GM23338 (cell line): Measurements from ENCODE around the gene ERP44.

ENCODE experiments used
- CREB1 ChIP-seq: fragments of 250-450 bp; sonication (Bioruptor Pico); IDR thresholded peaks from 2 replicates; pipeline ENCODE4 v1.5.0; 2020; ENCODE audit warnings: low read depth, mild to moderate bottlenecking, moderate library complexity
- EZH2 ChIP-seq: fragments of 200-600 bp; sonication (generic); IDR thresholded peaks from one replicate; pipeline ENCODE4 v1.8.0; 2017; ENCODE audit warnings: antibody characterized with exemption, mild to moderate bottlenecking, low read depth; ENCODE audit not compliant: unreplicated experiment
- EZH2phosphoT487 ChIP-seq: fragments of 200-600 bp; sonication (generic); IDR thresholded peaks from one replicate; pipeline ENCODE4 v1.8.1; 2018; ENCODE audit warnings: antibody characterized with exemption; ENCODE audit not compliant: unreplicated experiment
- JUNB ChIP-seq: IDR thresholded peaks from one replicate; pipeline ENCODE4 v1.6.1; 2016; ENCODE audit warnings: antibody characterized with exemption; ENCODE audit not compliant: unreplicated experiment
- NANOG ChIP-seq: IDR thresholded peaks from 2 replicates; pipeline ENCODE4 v1.6.1; 2016; ENCODE audit warnings: antibody characterized with exemption, borderline replicate concordance
- POLR2AphosphoS5 ChIP-seq: IDR thresholded peaks from 2 replicates; pipeline ENCODE4 v1.6.1; 2016; ENCODE audit warnings: antibody characterized with exemption, low read depth
- STAT1 ChIP-seq: IDR thresholded peaks from one replicate; pipeline ENCODE4 v1.6.1; 2016; ENCODE audit warnings: antibody characterized with exemption; ENCODE audit not compliant: unreplicated experiment
- ZNF114 ChIP-seq: fragments of 250-450 bp; sonication (Bioruptor Pico); IDR thresholded peaks from 2 replicates; pipeline ENCODE4 v1.5.0; 2020; ENCODE audit warnings: mild to moderate bottlenecking, moderate library complexity
- ZNF331 ChIP-seq: fragments of 250-450 bp; sonication (Bioruptor Pico); IDR thresholded peaks from 2 replicates; pipeline ENCODE4 v1.5.0; 2020; ENCODE audit warnings: low read depth, mild to moderate bottlenecking, moderate library complexity
- TF ChIP-seq, protein P1 (sequence below), 2 experiments: fragments of 200-600 bp in 1 of 2; sonication (generic) in 1 of 2; conservative IDR thresholded peaks; 2 replicates each; pipeline versions ENCODE4 v1.5.1 to v1.6.1; 2016 to 2017; ENCODE audit warnings: antibody characterized with exemption in 2 of 2, low read depth in 2 of 2, mild to moderate bottlenecking in 2 of 2, moderate library complexity in 1 of 2
- TF ChIP-seq, protein P2 (sequence below): IDR thresholded peaks from 2 replicates; pipeline ENCODE4 v1.6.1; 2016; ENCODE audit warnings: antibody characterized with exemption
- TF ChIP-seq, protein P3 (sequence below): IDR thresholded peaks from one replicate; pipeline ENCODE4 v1.6.1; 2018; ENCODE audit warnings: antibody characterized with exemption; ENCODE audit not compliant: unreplicated experiment
- TF ChIP-seq, protein P4 (sequence below): fragments of 250-450 bp; sonication (Bioruptor Pico); IDR thresholded peaks from 2 replicates; pipeline ENCODE4 v1.5.0; 2020; ENCODE audit warnings: mild to moderate bottlenecking, moderate library complexity

DNA sequence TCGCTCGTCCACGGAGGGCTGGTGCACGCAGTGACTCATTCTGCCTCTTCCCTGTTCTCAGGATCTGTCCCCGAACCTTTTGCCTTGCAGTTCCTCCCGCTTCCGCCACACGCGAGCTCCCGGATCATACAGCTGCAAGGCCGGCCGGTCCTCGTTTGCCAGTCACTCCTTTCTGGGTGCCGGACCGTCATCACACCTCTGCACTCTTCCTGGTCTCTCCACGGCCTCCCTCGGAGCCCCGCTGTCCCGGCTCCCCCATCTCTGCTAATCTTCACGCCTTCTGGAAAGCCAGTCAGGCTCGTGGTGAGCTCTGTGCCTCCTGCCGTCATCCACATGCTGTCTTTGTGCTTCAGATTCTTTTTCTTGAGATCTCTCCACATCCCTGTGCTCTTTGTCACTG, 100.5 kb downstream of the ERP44 start:
- TF ChIP-seq, protein P1, sequence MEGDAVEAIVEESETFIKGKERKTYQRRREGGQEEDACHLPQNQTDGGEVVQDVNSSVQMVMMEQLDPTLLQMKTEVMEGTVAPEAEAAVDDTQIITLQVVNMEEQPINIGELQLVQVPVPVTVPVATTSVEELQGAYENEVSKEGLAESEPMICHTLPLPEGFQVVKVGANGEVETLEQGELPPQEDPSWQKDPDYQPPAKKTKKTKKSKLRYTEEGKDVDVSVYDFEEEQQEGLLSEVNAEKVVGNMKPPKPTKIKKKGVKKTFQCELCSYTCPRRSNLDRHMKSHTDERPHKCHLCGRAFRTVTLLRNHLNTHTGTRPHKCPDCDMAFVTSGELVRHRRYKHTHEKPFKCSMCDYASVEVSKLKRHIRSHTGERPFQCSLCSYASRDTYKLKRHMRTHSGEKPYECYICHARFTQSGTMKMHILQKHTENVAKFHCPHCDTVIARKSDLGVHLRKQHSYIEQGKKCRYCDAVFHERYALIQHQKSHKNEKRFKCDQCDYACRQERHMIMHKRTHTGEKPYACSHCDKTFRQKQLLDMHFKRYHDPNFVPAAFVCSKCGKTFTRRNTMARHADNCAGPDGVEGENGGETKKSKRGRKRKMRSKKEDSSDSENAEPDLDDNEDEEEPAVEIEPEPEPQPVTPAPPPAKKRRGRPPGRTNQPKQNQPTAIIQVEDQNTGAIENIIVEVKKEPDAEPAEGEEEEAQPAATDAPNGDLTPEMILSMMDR (conservative IDR thresholded peaks at IDR 0.05; ENCODE audit: low read depth in 2 of 2): no peak
- TF ChIP-seq JUNB (no peak), EZH2 (no peak), CREB1 (CRISPR knock-in tag) (no peak), POLR2AphosphoS5 (no peak), EZH2phosphoT487 (no peak), ZNF331 (CRISPR knock-in tag) (no peak), NANOG (no peak), ZNF114 (CRISPR knock-in tag) (no peak), STAT1 (no peak)
- TF ChIP-seq, protein P2, sequence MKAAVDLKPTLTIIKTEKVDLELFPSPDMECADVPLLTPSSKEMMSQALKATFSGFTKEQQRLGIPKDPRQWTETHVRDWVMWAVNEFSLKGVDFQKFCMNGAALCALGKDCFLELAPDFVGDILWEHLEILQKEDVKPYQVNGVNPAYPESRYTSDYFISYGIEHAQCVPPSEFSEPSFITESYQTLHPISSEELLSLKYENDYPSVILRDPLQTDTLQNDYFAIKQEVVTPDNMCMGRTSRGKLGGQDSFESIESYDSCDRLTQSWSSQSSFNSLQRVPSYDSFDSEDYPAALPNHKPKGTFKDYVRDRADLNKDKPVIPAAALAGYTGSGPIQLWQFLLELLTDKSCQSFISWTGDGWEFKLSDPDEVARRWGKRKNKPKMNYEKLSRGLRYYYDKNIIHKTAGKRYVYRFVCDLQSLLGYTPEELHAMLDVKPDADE: no peak
- TF ChIP-seq, protein P3, sequence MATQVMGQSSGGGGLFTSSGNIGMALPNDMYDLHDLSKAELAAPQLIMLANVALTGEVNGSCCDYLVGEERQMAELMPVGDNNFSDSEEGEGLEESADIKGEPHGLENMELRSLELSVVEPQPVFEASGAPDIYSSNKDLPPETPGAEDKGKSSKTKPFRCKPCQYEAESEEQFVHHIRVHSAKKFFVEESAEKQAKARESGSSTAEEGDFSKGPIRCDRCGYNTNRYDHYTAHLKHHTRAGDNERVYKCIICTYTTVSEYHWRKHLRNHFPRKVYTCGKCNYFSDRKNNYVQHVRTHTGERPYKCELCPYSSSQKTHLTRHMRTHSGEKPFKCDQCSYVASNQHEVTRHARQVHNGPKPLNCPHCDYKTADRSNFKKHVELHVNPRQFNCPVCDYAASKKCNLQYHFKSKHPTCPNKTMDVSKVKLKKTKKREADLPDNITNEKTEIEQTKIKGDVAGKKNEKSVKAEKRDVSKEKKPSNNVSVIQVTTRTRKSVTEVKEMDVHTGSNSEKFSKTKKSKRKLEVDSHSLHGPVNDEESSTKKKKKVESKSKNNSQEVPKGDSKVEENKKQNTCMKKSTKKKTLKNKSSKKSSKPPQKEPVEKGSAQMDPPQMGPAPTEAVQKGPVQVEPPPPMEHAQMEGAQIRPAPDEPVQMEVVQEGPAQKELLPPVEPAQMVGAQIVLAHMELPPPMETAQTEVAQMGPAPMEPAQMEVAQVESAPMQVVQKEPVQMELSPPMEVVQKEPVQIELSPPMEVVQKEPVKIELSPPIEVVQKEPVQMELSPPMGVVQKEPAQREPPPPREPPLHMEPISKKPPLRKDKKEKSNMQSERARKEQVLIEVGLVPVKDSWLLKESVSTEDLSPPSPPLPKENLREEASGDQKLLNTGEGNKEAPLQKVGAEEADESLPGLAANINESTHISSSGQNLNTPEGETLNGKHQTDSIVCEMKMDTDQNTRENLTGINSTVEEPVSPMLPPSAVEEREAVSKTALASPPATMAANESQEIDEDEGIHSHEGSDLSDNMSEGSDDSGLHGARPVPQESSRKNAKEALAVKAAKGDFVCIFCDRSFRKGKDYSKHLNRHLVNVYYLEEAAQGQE: no peak
- TF ChIP-seq, protein P4, sequence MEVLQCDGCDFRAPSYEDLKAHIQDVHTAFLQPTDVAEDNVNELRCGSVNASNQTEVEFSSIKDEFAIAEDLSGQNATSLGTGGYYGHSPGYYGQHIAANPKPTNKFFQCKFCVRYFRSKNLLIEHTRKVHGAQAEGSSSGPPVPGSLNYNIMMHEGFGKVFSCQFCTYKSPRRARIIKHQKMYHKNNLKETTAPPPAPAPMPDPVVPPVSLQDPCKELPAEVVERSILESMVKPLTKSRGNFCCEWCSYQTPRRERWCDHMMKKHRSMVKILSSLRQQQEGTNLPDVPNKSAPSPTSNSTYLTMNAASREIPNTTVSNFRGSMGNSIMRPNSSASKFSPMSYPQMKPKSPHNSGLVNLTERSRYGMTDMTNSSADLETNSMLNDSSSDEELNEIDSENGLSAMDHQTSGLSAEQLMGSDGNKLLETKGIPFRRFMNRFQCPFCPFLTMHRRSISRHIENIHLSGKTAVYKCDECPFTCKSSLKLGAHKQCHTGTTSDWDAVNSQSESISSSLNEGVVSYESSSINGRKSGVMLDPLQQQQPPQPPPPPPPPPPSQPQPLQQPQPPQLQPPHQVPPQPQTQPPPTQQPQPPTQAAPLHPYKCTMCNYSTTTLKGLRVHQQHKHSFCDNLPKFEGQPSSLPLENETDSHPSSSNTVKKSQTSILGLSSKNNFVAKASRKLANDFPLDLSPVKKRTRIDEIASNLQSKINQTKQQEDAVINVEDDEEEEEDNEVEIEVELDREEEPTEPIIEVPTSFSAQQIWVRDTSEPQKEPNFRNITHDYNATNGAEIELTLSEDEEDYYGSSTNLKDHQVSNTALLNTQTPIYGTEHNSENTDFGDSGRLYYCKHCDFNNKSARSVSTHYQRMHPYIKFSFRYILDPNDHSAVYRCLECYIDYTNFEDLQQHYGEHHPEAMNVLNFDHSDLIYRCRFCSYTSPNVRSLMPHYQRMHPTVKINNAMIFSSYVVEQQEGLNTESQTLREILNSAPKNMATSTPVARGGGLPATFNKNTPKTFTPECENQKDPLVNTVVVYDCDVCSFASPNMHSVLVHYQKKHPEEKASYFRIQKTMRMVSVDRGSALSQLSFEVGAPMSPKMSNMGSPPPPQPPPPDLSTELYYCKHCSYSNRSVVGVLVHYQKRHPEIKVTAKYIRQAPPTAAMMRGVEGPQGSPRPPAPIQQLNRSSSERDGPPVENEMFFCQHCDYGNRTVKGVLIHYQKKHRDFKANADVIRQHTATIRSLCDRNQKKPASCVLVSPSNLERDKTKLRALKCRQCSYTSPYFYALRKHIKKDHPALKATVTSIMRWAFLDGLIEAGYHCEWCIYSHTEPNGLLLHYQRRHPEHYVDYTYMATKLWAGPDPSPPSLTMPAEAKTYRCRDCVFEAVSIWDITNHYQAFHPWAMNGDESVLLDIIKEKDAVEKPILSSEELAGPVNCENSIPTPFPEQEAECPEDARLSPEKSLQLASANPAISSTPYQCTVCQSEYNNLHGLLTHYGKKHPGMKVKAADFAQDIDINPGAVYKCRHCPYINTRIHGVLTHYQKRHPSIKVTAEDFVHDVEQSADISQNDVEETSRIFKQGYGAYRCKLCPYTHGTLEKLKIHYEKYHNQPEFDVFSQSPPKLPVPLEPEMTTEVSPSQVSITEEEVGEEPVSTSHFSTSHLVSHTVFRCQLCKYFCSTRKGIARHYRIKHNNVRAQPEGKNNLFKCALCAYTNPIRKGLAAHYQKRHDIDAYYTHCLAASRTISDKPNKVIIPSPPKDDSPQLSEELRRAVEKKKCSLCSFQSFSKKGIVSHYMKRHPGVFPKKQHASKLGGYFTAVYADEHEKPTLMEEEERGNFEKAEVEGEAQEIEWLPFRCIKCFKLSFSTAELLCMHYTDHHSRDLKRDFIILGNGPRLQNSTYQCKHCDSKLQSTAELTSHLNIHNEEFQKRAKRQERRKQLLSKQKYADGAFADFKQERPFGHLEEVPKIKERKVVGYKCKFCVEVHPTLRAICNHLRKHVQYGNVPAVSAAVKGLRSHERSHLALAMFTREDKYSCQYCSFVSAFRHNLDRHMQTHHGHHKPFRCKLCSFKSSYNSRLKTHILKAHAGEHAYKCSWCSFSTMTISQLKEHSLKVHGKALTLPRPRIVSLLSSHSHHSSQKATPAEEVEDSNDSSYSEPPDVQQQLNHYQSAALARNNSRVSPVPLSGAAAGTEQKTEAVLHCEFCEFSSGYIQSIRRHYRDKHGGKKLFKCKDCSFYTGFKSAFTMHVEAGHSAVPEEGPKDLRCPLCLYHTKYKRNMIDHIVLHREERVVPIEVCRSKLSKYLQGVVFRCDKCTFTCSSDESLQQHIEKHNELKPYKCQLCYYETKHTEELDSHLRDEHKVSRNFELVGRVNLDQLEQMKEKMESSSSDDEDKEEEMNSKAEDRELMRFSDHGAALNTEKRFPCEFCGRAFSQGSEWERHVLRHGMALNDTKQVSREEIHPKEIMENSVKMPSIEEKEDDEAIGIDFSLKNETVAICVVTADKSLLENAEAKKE (CRISPR knock-in tag): no peak
